ENCODE results near the gene ADISSP. TPM values are rescaled to one million over a fixed set of nuclear protein-coding genes. Genes with fewer than 3 reads are reported as not detected.

Gene ADISSP
- total RNA-seq, 4 donors from 2014 or later: 11.6 to 17.0 (median 16.3) TPM

GRCh38 chr20:3733119-3733995, 34.2 kb downstream of the ADISSP start:
- H3K36me3 ChIP-seq: no peaks in the 10 kb centered on the region
- H3K9me3 ChIP-seq: no peaks in the 10 kb centered on the region
- intact Hi-C loops (cut with DNase I): no loop called here
- no peak for DNase-seq
- peak overlapping the region in 1 of 3 donors; percentile 9 for H3K4me3 ChIP-seq (replicated peaks in 1 of 3)
- TF ChIP-seq POLR2A (IDR thresholded peaks at IDR 0.05): no peak
- no peak for TF ChIP-seq CTCF (IDR thresholded peaks at IDR 0.05)
- H3K27ac ChIP-seq: peak overlapping the region; percentile 1 to 61 (median 35)
- 66 to 82% methylated on average over 19 to 20 of the region's 20 CpGs for WGBS, 2 donors
- H3K27me3 ChIP-seq: no peaks in the 10 kb centered on the region
- peaks cover 8 to 36% of the 10 kb centered on the region in 2 donors for H3K4me1 ChIP-seq

- no peak for TF ChIP-seq POLR2A (IDR thresholded peaks at IDR 0.05)
- TF ChIP-seq CTCF (IDR thresholded peaks at IDR 0.05): no peak
- intact Hi-C loops (cut with DNase I): no loop called here
- WGBS, 2 donors: 42% methylated on average over 7 of the region's 67 CpGs; no CpG with 5 or more reads in 1 of the 2 donors
Measured at GRCh38 chr20:3732327-3733118, 35.0 kb downstream of the ADISSP start, which contains the start of gene HSPA12B. Gene HSPA12B, plus strand, starts transcription at chr20:3732685. Its CDS starts 5,990 bp downstream, at chr20:3738675.

GRCh38 chr20:3731944-3732326, 35.6 kb downstream of the ADISSP start:
- intact Hi-C loops (cut with DNase I): no loop called here
- H3K27ac ChIP-seq: no peak overlapping the region
- H3K27me3 ChIP-seq: no peaks in the 10 kb centered on the region
- WGBS, 2 donors: 77 to 81% methylated on average over 10 to 16 of the region's 16 CpGs
- TF ChIP-seq CTCF (IDR thresholded peaks at IDR 0.05) (no peak), POLR2A (IDR thresholded peaks at IDR 0.05) (no peak)
- DNase-seq: no peak
- peaks cover 8 to 32% of the 10 kb centered on the region in 2 donors for H3K4me1 ChIP-seq
- no peak overlapping the region for H3K4me3 ChIP-seq (replicated peaks in 1 of 3)
- H3K36me3 ChIP-seq: no peaks in the 10 kb centered on the region
- H3K9me3 ChIP-seq: no peaks in the 10 kb centered on the region

More at GRCh38 chr20:3732327-3733118, 35.0 kb downstream of the ADISSP start, which contains the start of gene HSPA12B:
- Histone ChIP-seq H3K27ac (peak within 1 kb of the TSS; percentile 1 to 61 (median 35)), H3K27me3 (no peaks in the 10 kb centered on the region), H3K36me3 (no peaks in the 10 kb centered on the region), H3K4me1 (peaks cover 8 to 36% of the 10 kb centered on the region in 2 donors), H3K4me3 (replicated peaks in 1 of 3) (peak within 1 kb of the TSS in 1 of 3 donors; percentile 9), H3K9me3 (no peaks in the 10 kb centered on the region)
- no peak for DNase-seq

- no peak overlapping the region for H3K4me3 ChIP-seq (replicated peaks in 1 of 3)
- peaks cover 8 to 32% of the 10 kb centered on the region in 2 donors for H3K4me1 ChIP-seq
- intact Hi-C loops (cut with DNase I): no loop called here
- H3K27ac ChIP-seq: no peak overlapping the region
- no peaks in the 10 kb centered on the region for H3K36me3 ChIP-seq
- DNase-seq: no peak
- TF ChIP-seq POLR2A (IDR thresholded peaks at IDR 0.05) (no peak), CTCF (IDR thresholded peaks at IDR 0.05) (no peak)
- 73% methylated on average over 12 of the region's 12 CpGs for WGBS, 2 donors
- H3K9me3 ChIP-seq: no peaks in the 10 kb centered on the region
- H3K27me3 ChIP-seq: no peaks in the 10 kb centered on the region
Measured at GRCh38 chr20:3730803-3731672, 36.5 kb downstream of the ADISSP start.

Measured in thyroid gland (tissue), 4 donors.